ENCODE data around the gene SERPIND1.
A peak's percentile ranks its signal among the peaks of the same experiment; 100 is the strongest.

Gene SERPIND1

GRCh38 chr22:20798974-20799373 is 25.1 kb downstream of the SERPIND1 start:
- peaks cover 2% of the 10 kb centered on the region for H3K27me3 Mint-ChIP-seq (ENCODE audit: low read depth, poor library complexity)
- H3K27ac Mint-ChIP-seq = no peak overlapping the region
- H3K4me1 Mint-ChIP-seq = peaks cover 12% of the 10 kb centered on the region
- H3K9me3 Mint-ChIP-seq = no peaks in the 10 kb centered on the region
- no peak for TF ChIP-seq CTCF (IDR thresholded peaks at IDR 0.05)
- H3K36me3 Mint-ChIP-seq (ENCODE audit: low read depth) = peaks cover 69% of the 10 kb centered on the region
- DNase-seq = no peak
- H3K4me3 Mint-ChIP-seq = no peak overlapping the region

GRCh38 chr22:20799449-20799848 is 25.5 kb downstream of the SERPIND1 start:
- Mint-ChIP-seq H3K9me3 (no peaks in the 10 kb centered on the region), H3K36me3 (ENCODE audit: low read depth) (peaks cover 74% of the 10 kb centered on the region), H3K27me3 (ENCODE audit: low read depth, poor library complexity) (no peaks in the 10 kb centered on the region), H3K4me3 (no peak overlapping the region), H3K4me1 (peaks cover 12% of the 10 kb centered on the region), H3K27ac (no peak overlapping the region)
- no peak for TF ChIP-seq CTCF (IDR thresholded peaks at IDR 0.05)
- DNase-seq = no peak

- no peak for DNase-seq
- H3K4me3 Mint-ChIP-seq = no peak overlapping the region
- H3K27ac Mint-ChIP-seq = no peak overlapping the region
- no peaks in the 10 kb centered on the region for H3K9me3 Mint-ChIP-seq
- H3K27me3 Mint-ChIP-seq (ENCODE audit: low read depth, poor library complexity) = no peaks in the 10 kb centered on the region
- no peak for TF ChIP-seq CTCF (IDR thresholded peaks at IDR 0.05)
- H3K4me1 Mint-ChIP-seq = no peaks in the 10 kb centered on the region
- peaks cover 73% of the 10 kb centered on the region for H3K36me3 Mint-ChIP-seq (ENCODE audit: low read depth)
These were observed 28.5 kb downstream of the SERPIND1 start for GRCh38 chr22:20802452-20802851.

GRCh38 chr22:20802922-20803553 is 29.1 kb downstream of the SERPIND1 start:
- Mint-ChIP-seq H3K9me3 (no peaks in the 10 kb centered on the region), H3K4me1 (no peaks in the 10 kb centered on the region), H3K27ac (no peak overlapping the region), H3K36me3 (ENCODE audit: low read depth) (peaks cover 72% of the 10 kb centered on the region), H3K27me3 (ENCODE audit: low read depth, poor library complexity) (no peaks in the 10 kb centered on the region), H3K4me3 (no peak overlapping the region)
- no peak for TF ChIP-seq CTCF (IDR thresholded peaks at IDR 0.05)
- DNase-seq = no peak

GRCh38 chr22:20803696-20804324 is 29.9 kb downstream of the SERPIND1 start:
- Mint-ChIP-seq H3K27me3 (ENCODE audit: low read depth, poor library complexity) (peaks cover 3% of the 10 kb centered on the region), H3K27ac (peak overlapping the region; percentile 36), H3K4me3 (no peak overlapping the region), H3K9me3 (no peaks in the 10 kb centered on the region), H3K36me3 (ENCODE audit: low read depth) (peaks cover 68% of the 10 kb centered on the region), H3K4me1 (no peaks in the 10 kb centered on the region)
- peak; percentile 55 for TF ChIP-seq CTCF (IDR thresholded peaks at IDR 0.05)
- peak; percentile 49 for DNase-seq

GRCh38 chr22:20804650-20805049 is 30.7 kb downstream of the SERPIND1 start:
- Mint-ChIP-seq H3K9me3 (no peaks in the 10 kb centered on the region), H3K27me3 (ENCODE audit: low read depth, poor library complexity) (peaks cover 4% of the 10 kb centered on the region), H3K4me1 (no peaks in the 10 kb centered on the region), H3K36me3 (ENCODE audit: low read depth) (peaks cover 68% of the 10 kb centered on the region), H3K4me3 (no peak overlapping the region), H3K27ac (peak overlapping the region; percentile 68)
- no peak for DNase-seq
- TF ChIP-seq CTCF (IDR thresholded peaks at IDR 0.05) = no peak
